HepG2 (cell line): Measurements from ENCODE around the gene DQX1. TPM values are rescaled to one million over a fixed set of nuclear protein-coding genes. Genes with fewer than 3 reads are reported as not detected.

Experiments
- CCDC6 ChIP-seq: sonication (generic); formaldehyde crosslinking; IDR thresholded peaks from 2 replicates; pipeline ENCODE4 v1.8.1; 2022; ENCODE audit warnings: mild to moderate bottlenecking, missing genetic modification reagents, moderate library complexity
- CEBPB ChIP-seq: IDR thresholded peaks from 2 replicates; pipeline ENCODE4 v1.6.1; 2011; ENCODE audit warnings: low read depth, low read length, improper control_type of control experiment, borderline replicate concordance
- CSRNP2 ChIP-seq: sonication (generic); formaldehyde crosslinking; conservative IDR thresholded peaks from 2 replicates; pipeline ENCODE4 v1.8.0; 2022; ENCODE audit warnings: low read depth, missing genetic modification reagents
- KDM2A ChIP-seq: sonication (generic); formaldehyde crosslinking; IDR thresholded peaks from 2 replicates; pipeline ENCODE4 v1.4.0; 2020; ENCODE audit warnings: low read depth, missing genetic modification reagents, borderline replicate concordance
- KLF13 ChIP-seq: sonication (generic); formaldehyde crosslinking; IDR thresholded peaks from 2 replicates; pipeline ENCODE4 v1.4.0; 2020; ENCODE audit warnings: mild to moderate bottlenecking, missing genetic modification reagents
- MZF1 ChIP-seq: sonication (generic); formaldehyde crosslinking; IDR thresholded peaks from 2 replicates; pipeline ENCODE4 v1.8.1; 2023; ENCODE audit warnings: mild to moderate bottlenecking, missing genetic modification reagents, borderline replicate concordance
- POLR2A ChIP-seq, 2 experiments: IDR thresholded peaks; 2 replicates each; pipeline ENCODE4 v1.6.1; 2011; ENCODE audit warnings: low read depth in 2 of 2, low read length in 2 of 2, mild to moderate bottlenecking in 1 of 2, moderate library complexity in 1 of 2; ENCODE audit not compliant: insufficient read depth in 1 of 2
- SSRP1 ChIP-seq: IDR thresholded peaks from 2 replicates; pipeline ENCODE4 v1.6.1; 2016; ENCODE audit warnings: control low read depth
- TRAFD1 ChIP-seq: sonication (generic); formaldehyde crosslinking; IDR thresholded peaks from 2 replicates; pipeline ENCODE4 v1.5.1; 2020; ENCODE audit warnings: missing genetic modification reagents, mild to moderate bottlenecking, borderline replicate concordance
- ZBTB42 ChIP-seq: sonication (generic); formaldehyde crosslinking; IDR thresholded peaks from 2 replicates; pipeline ENCODE4 v1.5.0; 2020; ENCODE audit warnings: mild to moderate bottlenecking, missing genetic modification reagents
- ZFX ChIP-seq: sonication (generic); formaldehyde crosslinking; IDR thresholded peaks from 2 replicates; pipeline ENCODE4 v1.4.0; 2020; ENCODE audit warnings: mild to moderate bottlenecking, low read depth, missing genetic modification reagents, moderate library complexity
- ZIK1 ChIP-seq: sonication (generic); formaldehyde crosslinking; IDR thresholded peaks from 2 replicates; pipeline ENCODE4 v1.5.0; 2020; ENCODE audit warnings: mild to moderate bottlenecking, low read depth, missing genetic modification reagents, borderline replicate concordance
- ZNF30 ChIP-seq: sonication (generic); formaldehyde crosslinking; IDR thresholded peaks from 2 replicates; pipeline ENCODE4 v1.5.0; 2020; ENCODE audit warnings: mild to moderate bottlenecking, missing genetic modification reagents
- ZNF318 ChIP-seq: sonication (generic); formaldehyde crosslinking; IDR thresholded peaks from 2 replicates; pipeline ENCODE4 v1.4.0; 2020; ENCODE audit warnings: mild to moderate bottlenecking, missing genetic modification reagents
- ZNF432 ChIP-seq: sonication (generic); formaldehyde crosslinking; IDR thresholded peaks from 2 replicates; pipeline ENCODE4 v1.5.0; 2020; ENCODE audit warnings: missing genetic modification reagents, mild to moderate bottlenecking, borderline replicate concordance
- ZNF703 ChIP-seq: sonication (generic); formaldehyde crosslinking; IDR thresholded peaks from 2 replicates; pipeline ENCODE4 v1.5.1; 2020; ENCODE audit warnings: missing genetic modification reagents, mild to moderate bottlenecking, moderate library complexity, borderline replicate concordance
- ZNF777 ChIP-seq: sonication (generic); formaldehyde crosslinking; IDR thresholded peaks from 2 replicates; pipeline ENCODE4 v1.4.0; 2020; ENCODE audit warnings: missing genetic modification reagents
- polyA plus RNA-seq, 8 experiments: library from polyadenylated mRNA; depleted of rRNA in 3 of 8; stranded (reverse) in 7 of 8; unstranded in 1 of 8; fragments of >200 nt; fragmentation: Illumina TruSeq in 4 of 8; extraction: Trizol in 4 of 8; gene quantifications; 2 replicates each; pipeline versions ENCODE4 v1.2.1 to v1.2.3, GENCODE V29; 2011 to 2016; ENCODE audit warnings: low read depth in 4 of 8, missing spikeins in 1 of 8, mixed read lengths in 1 of 8; ENCODE audit not compliant: insufficient read depth in 1 of 8
- total RNA-seq, 5 experiments: library from RNA; depleted of rRNA; stranded (reverse); fragments of >200 nt; fragmentation: Illumina TruSeq; extraction: Trizol; gene quantifications; 2 replicates each; pipeline ENCODE4 v1.2.3, GENCODE V29; 2016; ENCODE audit warnings: low read depth in 1 of 5

DQX1 gene
- total and polyA plus RNA-seq, 2 of the 13 experiments (the other 11 are each of a cell fraction or from before 2014, with no cell fraction given) = 27.6 to 89.8 TPM

GRCh38 chr2:74496997-74497776, 28.8 kb downstream of the DQX1 start (continued):
- TF ChIP-seq ZNF318 = no peak
- no peak for TF ChIP-seq SSRP1 (CRISPR knock-in tag)
- no peak for TF ChIP-seq ZIK1
- no peak for TF ChIP-seq MZF1 (CRISPR knock-in tag)
- no peak for TF ChIP-seq ZNF703
- TF ChIP-seq ZNF432 (CRISPR knock-in tag) = no peak
- no peak for TF ChIP-seq ZBTB42 (CRISPR knock-in tag)
- peak; percentile 30; the same call in 1 of the 2 replicates for TF ChIP-seq CCDC6 (CRISPR knock-in tag)
- TF ChIP-seq ZNF777 (CRISPR knock-in tag) = 0 out of 2 replicates have a peak, but pooled peaks have one; percentile 3
- TF ChIP-seq CSRNP2 (CRISPR knock-in tag) = no peak
- TF ChIP-seq KDM2A = no peak
- no peak for TF ChIP-seq KLF13 (CRISPR knock-in tag)
- no peak; the same call in 1 of the 2 replicates for TF ChIP-seq ZFX
- TF ChIP-seq ZNF30 (CRISPR knock-in tag) = no peak
- TF ChIP-seq POLR2A (IDR thresholded peaks at IDR 0.05; ENCODE audit: insufficient read depth in 1 of 2, low read depth in 2 of 2, low read length in 2 of 2) = no peak
- peak; percentile 6; the same call in 1 of the 2 replicates for TF ChIP-seq CEBPB
- no peak for TF ChIP-seq TRAFD1 (CRISPR knock-in tag)
